BLaER1 treated with 17β-estradiol and CSF1 and Interleukin-3, amounts not matched to agents 10 nM and 100 nM (cell line): ENCODE results near the gene RACK1.
"Not testable (repeated sequence)": the region's sequence is repeated elsewhere in the genome, so short reads cannot be mapped to it uniquely, and the experiment has no call there.

Source experiments
- H3K27ac ChIP-seq, 11 experiments: shearing (Covaris generic); formaldehyde crosslinking; 2 replicates each; pipeline ENCODE4 v1.8.1; 2022
- H3K27me3 ChIP-seq, 11 experiments: shearing (Covaris generic); formaldehyde crosslinking; 2 replicates each; pipeline ENCODE4 v1.8.1; 2022
- H3K36me3 ChIP-seq, 11 experiments: shearing (Covaris generic); formaldehyde crosslinking; 2 replicates each; pipeline ENCODE4 v1.8.1; 2022
- H3K4me1 ChIP-seq, 10 experiments: shearing (Covaris generic); formaldehyde crosslinking; 2 replicates each; pipeline ENCODE4 v1.8.1; 2022
- H3K4me2 ChIP-seq, 11 experiments: shearing (Covaris generic); formaldehyde crosslinking; 2 replicates each; pipeline ENCODE4 v1.8.1; 2022
- H3K4me3 ChIP-seq, 10 experiments: shearing (Covaris generic); formaldehyde crosslinking; 2 replicates each; pipeline ENCODE4 v1.8.1; 2022
- H3K9ac ChIP-seq, 11 experiments: shearing (Covaris generic); formaldehyde crosslinking; 2 replicates each; pipeline ENCODE4 v1.8.1; 2022
- H3K9me3 ChIP-seq, 11 experiments: shearing (Covaris generic); formaldehyde crosslinking; replicated peaks in 1 of 11; 2 replicates each; pipeline ENCODE4 v1.8.1; 2022
- H4K20me1 ChIP-seq, 11 experiments: shearing (Covaris generic); formaldehyde crosslinking; 2 replicates each; pipeline ENCODE4 v1.8.1; 2022
- Cebpa-rat ChIP-seq, 11 experiments: shearing (Covaris generic); IDR thresholded peaks; 2 replicates each; pipeline ENCODE4 v1.8.1; 2022

Gene RACK1

GRCh38 chr5:181209006-181209405, 34.7 kb downstream of the RACK1 start:
- H3K4me1 ChIP-seq = peaks cover 13 to 33% (median 30%) of the 10 kb centered on the region in 10 experiments
- peaks cover 26 to 59% (median 42%) of the 10 kb centered on the region in 11 experiments for H3K27me3 ChIP-seq
- peaks cover 0 to 22% (median 13%) of the 10 kb centered on the region in 11 experiments; a peak in 14 of 22 replicates for H4K20me1 ChIP-seq
- H3K4me3 ChIP-seq, H3K4me2 ChIP-seq, H3K9ac ChIP-seq, H3K9me3 ChIP-seq, H3K27ac ChIP-seq, H3K36me3 ChIP-seq: not testable (repeated sequence)
- peak in 3 of 11 experiments; percentile 7 to 37 (median 16); a peak in 3 of 22 replicates for TF ChIP-seq Cebpa-rat (IDR thresholded peaks at IDR 0.05)

DNA sequence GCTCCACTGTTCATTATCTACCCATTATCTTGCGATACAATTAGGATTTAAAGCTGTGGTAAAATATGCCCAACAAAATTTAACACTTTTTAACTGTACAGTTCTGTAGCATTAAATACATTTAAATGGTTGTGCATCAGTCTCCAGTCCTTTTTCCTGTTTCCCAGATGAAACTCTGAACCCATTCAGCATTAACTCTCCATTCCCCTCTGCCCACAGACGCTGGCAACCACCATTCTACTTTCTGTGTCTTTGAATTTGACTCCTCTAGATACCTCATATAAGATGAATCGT, 35.8 kb downstream of the RACK1 start:
- H3K9me3 ChIP-seq = no peaks in the 10 kb centered on the region
- no peak overlapping the region for H3K27ac ChIP-seq
- peak overlapping the region in 9 of 10 experiments; percentile 61 to 75 (median 71); a peak in 10 of 20 replicates for H3K4me3 ChIP-seq
- peaks cover 0 to 30% (median 17%) of the 10 kb centered on the region in 11 experiments; a peak in 14 of 22 replicates for H4K20me1 ChIP-seq
- H3K9ac ChIP-seq = no peak overlapping the region
- peaks cover 13 to 44% (median 41%) of the 10 kb centered on the region in 10 experiments for H3K4me1 ChIP-seq
- H3K27me3 ChIP-seq = peaks cover 37 to 60% (median 50%) of the 10 kb centered on the region in 11 experiments
- TF ChIP-seq Cebpa-rat (IDR thresholded peaks at IDR 0.05) = no peak
- peak overlapping the region in 9 of 11 experiments; percentile 95 to 100 (median 99); a peak in 13 of 22 replicates for H3K4me2 ChIP-seq
- H3K36me3 ChIP-seq = no peaks in the 10 kb centered on the region

DNA sequence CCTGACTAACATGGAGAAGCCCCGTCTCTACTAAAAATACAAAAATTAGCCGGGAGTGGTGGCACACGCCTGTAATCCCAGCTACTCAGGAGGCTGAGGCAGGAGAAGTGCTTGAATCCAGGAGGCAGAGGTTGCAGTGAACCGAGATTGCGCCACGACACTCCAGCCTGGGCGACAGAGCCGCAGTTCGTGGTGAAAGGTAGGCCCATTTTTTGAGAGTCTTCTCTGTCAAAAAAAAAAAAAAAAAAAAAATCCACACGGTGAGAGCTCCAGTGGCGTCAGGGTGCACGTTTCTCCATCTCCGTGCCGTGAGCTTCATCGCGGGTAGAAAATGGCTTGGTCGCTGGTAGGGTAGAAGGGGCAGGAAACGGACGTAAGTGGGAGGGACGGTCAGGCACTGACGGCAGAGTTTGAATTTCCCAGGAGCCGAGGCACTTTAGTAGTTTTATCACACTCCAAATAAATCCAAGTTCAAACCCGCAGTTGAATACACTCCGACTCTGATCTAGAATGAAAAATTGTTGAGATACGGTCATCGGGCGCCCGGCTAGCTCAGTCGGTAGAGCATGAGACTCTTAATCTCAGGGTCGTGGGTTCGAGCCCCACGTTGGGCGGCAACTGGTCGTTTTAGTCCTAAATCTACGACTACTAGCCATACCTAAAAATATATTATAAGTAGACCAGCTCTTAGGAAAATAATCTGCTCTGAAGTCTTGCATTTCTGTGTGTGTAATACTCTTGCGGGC, 36.3 kb downstream of the RACK1 start:
- Histone ChIP-seq H3K4me2 (peak overlapping the region; percentile 95 to 100 (median 99)), H3K4me1 (peaks cover 13 to 47% (median 42%) of the 10 kb centered on the region in 10 experiments), H3K27me3 (peaks cover 40 to 64% (median 55%) of the 10 kb centered on the region in 11 experiments), H3K36me3 (no peaks in the 10 kb centered on the region), H3K9me3 (no peaks in the 10 kb centered on the region), H3K9ac (peak overlapping the region; percentile 61 to 81 (median 76)), H3K27ac (peak overlapping the region in 10 of 11 experiments; percentile 50 to 71 (median 62); a peak in 21 of 22 replicates), H3K4me3 (peak overlapping the region; percentile 61 to 75 (median 71)), H4K20me1 (peaks cover 0 to 30% (median 17%) of the 10 kb centered on the region in 11 experiments; a peak in 14 of 22 replicates)
- no peak for TF ChIP-seq Cebpa-rat (IDR thresholded peaks at IDR 0.05)

GRCh38 chr5:181205761-181206649, 37.7 kb downstream of the RACK1 start:
- Histone ChIP-seq H3K9ac (peak overlapping the region in 10 of 11 experiments; percentile 30 to 81 (median 74); a peak in 18 of 22 replicates), H3K4me3 (peak overlapping the region; percentile 61 to 75 (median 71)), H4K20me1 (peaks cover 0 to 30% (median 17%) of the 10 kb centered on the region in 11 experiments; a peak in 14 of 22 replicates), H3K9me3 (no peaks in the 10 kb centered on the region), H3K27ac (no peak overlapping the region), H3K4me2 (peak overlapping the region; percentile 95 to 100 (median 99)), H3K36me3 (no peaks in the 10 kb centered on the region), H3K27me3 (peaks cover 40 to 75% (median 67%) of the 10 kb centered on the region in 11 experiments), H3K4me1 (peaks cover 13 to 44% (median 38%) of the 10 kb centered on the region in 10 experiments)
- no peak for TF ChIP-seq Cebpa-rat (IDR thresholded peaks at IDR 0.05)

DNA sequence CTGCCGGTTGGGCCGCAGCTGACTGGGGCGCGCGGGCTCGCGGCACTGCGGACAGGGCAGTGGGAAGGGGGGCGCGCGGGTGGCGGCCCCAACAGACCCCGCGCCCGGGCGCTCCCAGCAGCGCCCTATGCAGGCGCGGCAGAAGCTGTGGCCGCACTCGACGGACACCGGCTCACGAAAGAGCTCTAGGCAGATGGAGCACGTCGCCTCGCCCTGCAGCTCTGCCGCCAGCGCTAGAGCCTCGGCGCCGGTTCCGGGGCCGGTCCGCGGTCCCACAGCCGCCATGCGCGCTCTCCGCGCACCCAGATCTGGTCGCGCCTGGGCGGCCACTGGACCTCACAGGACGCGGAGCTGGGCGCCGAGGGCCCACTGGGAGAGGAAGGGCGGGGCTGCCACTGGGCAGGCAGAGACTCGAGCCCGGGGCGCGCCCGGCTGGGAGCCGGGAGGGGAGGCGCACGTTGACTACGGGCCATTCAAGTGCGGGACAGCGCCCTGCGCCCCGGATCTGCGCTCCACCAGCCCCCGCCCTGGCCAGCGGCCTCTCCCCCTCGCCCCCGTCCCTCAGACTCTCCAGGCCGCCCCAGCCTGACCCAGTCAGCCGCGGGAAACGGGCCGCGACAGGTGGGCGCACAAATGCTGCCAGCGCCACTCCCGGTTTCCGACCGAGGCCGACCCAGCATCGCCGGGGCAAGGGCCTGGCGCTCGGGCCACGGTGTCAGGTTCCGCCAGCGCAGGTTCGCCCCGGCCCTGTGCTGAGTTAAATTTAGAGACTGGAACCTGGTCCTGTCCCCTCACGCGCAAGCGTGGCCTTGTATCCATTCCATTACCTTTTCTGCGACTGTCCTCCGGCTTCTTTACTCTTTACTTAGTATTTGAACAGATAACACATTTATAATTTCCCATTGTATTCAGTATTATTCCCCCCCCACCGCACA, 38.6 kb downstream of the RACK1 start, which contains the start of gene TRIM7:
Gene TRIM7, minus strand, starts transcription at position 371 of the 935 bp plus-strand sequence. Its CDS starts 86 bp downstream, at position 285.
- peak within 1 kb of the TSS; percentile 61 to 75 (median 71) for H3K4me3 ChIP-seq
- no peaks in the 10 kb centered on the region for H3K9me3 ChIP-seq
- TF ChIP-seq Cebpa-rat (IDR thresholded peaks at IDR 0.05) = no peak
- H3K4me2 ChIP-seq = peak within 1 kb of the TSS; percentile 95 to 100 (median 99)
- H4K20me1 ChIP-seq = peaks cover 0 to 30% (median 17%) of the 10 kb centered on the region in 11 experiments; a peak in 15 of 22 replicates
- H3K9ac ChIP-seq = peak within 1 kb of the TSS; percentile 54 to 81 (median 73)
- H3K27me3 ChIP-seq = peaks cover 40 to 80% (median 69%) of the 10 kb centered on the region in 11 experiments
- H3K36me3 ChIP-seq = no peaks in the 10 kb centered on the region
- H3K4me1 ChIP-seq = peaks cover 21 to 51% (median 38%) of the 10 kb centered on the region in 10 experiments
- H3K27ac ChIP-seq = no peak within 1 kb of the TSS

DNA sequence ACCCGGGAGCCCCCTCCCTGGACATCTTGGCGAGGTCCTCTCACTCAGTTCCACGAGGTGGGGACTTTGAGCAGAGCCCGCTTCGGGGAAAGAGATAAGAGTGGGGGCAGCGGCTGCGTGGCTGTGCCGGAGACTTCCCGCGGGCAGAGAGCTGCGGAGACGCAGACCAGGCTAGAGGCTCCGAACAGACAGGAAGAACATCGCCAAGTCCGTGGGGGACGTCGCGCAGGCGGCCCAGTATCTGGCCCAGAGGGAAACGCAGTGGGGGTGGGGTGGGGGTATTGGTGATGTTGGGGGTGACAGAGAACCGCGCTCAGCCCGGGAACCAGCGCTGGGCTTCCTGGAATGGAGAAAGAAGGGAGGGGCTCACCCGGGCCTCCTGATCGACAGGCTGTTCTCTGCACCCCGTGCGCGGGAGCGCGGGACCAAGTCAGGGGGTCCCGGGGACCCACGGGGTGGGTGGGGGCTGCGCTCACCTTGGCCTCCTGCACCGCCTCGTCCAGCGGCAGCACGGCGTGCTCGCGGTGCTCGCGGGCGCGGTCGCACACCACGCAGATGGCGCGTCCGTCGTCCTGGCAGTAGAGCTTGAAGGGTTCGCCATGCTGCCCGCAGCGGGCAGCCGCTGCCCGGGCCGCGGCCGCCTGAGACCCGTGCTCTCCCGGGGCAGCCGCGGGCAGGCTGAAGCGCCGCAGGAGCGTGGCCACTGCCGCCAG, 39.4 kb downstream of the RACK1 start:
- peaks cover 24 to 55% (median 42%) of the 10 kb centered on the region in 10 experiments for H3K4me1 ChIP-seq
- peak overlapping the region; percentile 54 to 79 (median 73); a peak in 20 of 22 replicates for H3K9ac ChIP-seq
- no peaks in the 10 kb centered on the region for H3K9me3 ChIP-seq
- H3K36me3 ChIP-seq = no peaks in the 10 kb centered on the region
- H3K4me3 ChIP-seq = peak overlapping the region; percentile 61 to 75 (median 71)
- peak overlapping the region; percentile 95 to 100 (median 99) for H3K4me2 ChIP-seq
- TF ChIP-seq Cebpa-rat (IDR thresholded peaks at IDR 0.05) = no peak
- no peak overlapping the region for H3K27ac ChIP-seq
- H3K27me3 ChIP-seq = peaks cover 40 to 80% (median 69%) of the 10 kb centered on the region in 11 experiments
- peaks cover 0 to 30% (median 17%) of the 10 kb centered on the region in 11 experiments; a peak in 15 of 22 replicates for H4K20me1 ChIP-seq

- no peak overlapping the region for H3K27ac ChIP-seq
- H3K9me3 ChIP-seq = no peaks in the 10 kb centered on the region
- no peak for TF ChIP-seq Cebpa-rat (IDR thresholded peaks at IDR 0.05)
- H3K36me3 ChIP-seq = no peaks in the 10 kb centered on the region
- peak overlapping the region; percentile 61 to 75 (median 71) for H3K4me3 ChIP-seq
- peak overlapping the region; percentile 95 to 100 (median 99) for H3K4me2 ChIP-seq
- H3K9ac ChIP-seq = peak overlapping the region in 6 of 11 experiments; percentile 38 to 78 (median 70); a peak in 10 of 22 replicates
- peaks cover 40 to 80% (median 69%) of the 10 kb centered on the region in 11 experiments for H3K27me3 ChIP-seq
- peaks cover 0 to 30% (median 19%) of the 10 kb centered on the region in 11 experiments; a peak in 15 of 22 replicates for H4K20me1 ChIP-seq
- H3K4me1 ChIP-seq = peaks cover 29 to 61% (median 47%) of the 10 kb centered on the region in 10 experiments
Observed at GRCh38 chr5:181203777-181204112, 40.0 kb downstream of the RACK1 start.
